Activated CD4-positive, alpha-beta T cell treated with anti-CD3 and anti-CD28 coated beads for 48 hours (primary cell): ENCODE data around the gene PARVG.
A peak's percentile ranks its signal among the peaks of the same experiment; 100 is the strongest.

ENCODE experiments used
- DNase-seq: peaks from one replicate; pipeline ENCODE4 v3.0.0-alpha.2; 2020

PARVG gene

GRCh38 chr22:44180706-44181032 is at the start of gene PARVG:
PARVG (plus strand) TSS chr22:44180925; CDS start chr22:44183330, 2,405 bp downstream.
- peak; percentile 48 for DNase-seq

- DNase-seq, result no peak
Measured at GRCh38 chr22:44131412-44131811, 49.3 kb upstream of the PARVG start.

GRCh38 chr22:44131989-44132685 is 48.6 kb upstream of the PARVG start:
- no peak for DNase-seq

GRCh38 chr22:44132724-44133123 is 48.0 kb upstream of the PARVG start:
- DNase-seq, result no peak

- DNase-seq, result no peak
Measured at GRCh38 chr22:44133161-44133560, 47.6 kb upstream of the PARVG start.

GRCh38 chr22:44133901-44134571 is 46.7 kb upstream of the PARVG start:
- no peak for DNase-seq

GRCh38 chr22:44136112-44136511 is 44.6 kb upstream of the PARVG start:
- DNase-seq, result no peak

GRCh38 chr22:44136786-44137185 is 43.9 kb upstream of the PARVG start:
- no peak for DNase-seq

GRCh38 chr22:44137415-44137814 is 43.3 kb upstream of the PARVG start:
- DNase-seq, result no peak

- no peak for DNase-seq
Measured at GRCh38 chr22:44139773-44140172, 41.0 kb upstream of the PARVG start.

GRCh38 chr22:44142421-44143104 is 38.2 kb upstream of the PARVG start:
- no peak for DNase-seq

GRCh38 chr22:44143105-44143474 is 37.6 kb upstream of the PARVG start:
- DNase-seq, result no peak

- no peak for DNase-seq
Measured at GRCh38 chr22:44143579-44143978, 37.1 kb upstream of the PARVG start.

- no peak for DNase-seq
Measured at GRCh38 chr22:44144046-44144569, 36.6 kb upstream of the PARVG start.

GRCh38 chr22:44145544-44145943 is 35.2 kb upstream of the PARVG start:
- DNase-seq, result no peak

GRCh38 chr22:44146088-44146861 is 34.5 kb upstream of the PARVG start:
- no peak for DNase-seq

GRCh38 chr22:44147008-44147645 is 33.6 kb upstream of the PARVG start:
- no peak for DNase-seq

- no peak for DNase-seq
Measured at GRCh38 chr22:44147821-44148574, 32.7 kb upstream of the PARVG start.

- no peak for DNase-seq
Measured at GRCh38 chr22:44151676-44152075, 29.0 kb upstream of the PARVG start.

GRCh38 chr22:44153710-44154109 is 27.0 kb upstream of the PARVG start:
- no peak for DNase-seq

- no peak for DNase-seq
Measured at GRCh38 chr22:44154436-44154942, 26.2 kb upstream of the PARVG start.

- no peak for DNase-seq
Measured at GRCh38 chr22:44155115-44155514, 25.6 kb upstream of the PARVG start.
